GM18505 (cell line): Measurements from ENCODE around the gene INPP4B.

Experiments used
- ATAC-seq: cut with Tn5 transposase; IDR thresholded peaks from one replicate; pipeline ENCODE4 v1.9.1; 2021; ENCODE audit not compliant: unreplicated experiment
- POLR2A ChIP-seq: IDR thresholded peaks from 4 replicates; pipeline ENCODE4 v1.6.1; 2011; ENCODE audit warnings: borderline replicate concordance; ENCODE audit not compliant: insufficient read depth, insufficient read length; ENCODE audit errors: extremely low read depth

Gene INPP4B

DNA sequence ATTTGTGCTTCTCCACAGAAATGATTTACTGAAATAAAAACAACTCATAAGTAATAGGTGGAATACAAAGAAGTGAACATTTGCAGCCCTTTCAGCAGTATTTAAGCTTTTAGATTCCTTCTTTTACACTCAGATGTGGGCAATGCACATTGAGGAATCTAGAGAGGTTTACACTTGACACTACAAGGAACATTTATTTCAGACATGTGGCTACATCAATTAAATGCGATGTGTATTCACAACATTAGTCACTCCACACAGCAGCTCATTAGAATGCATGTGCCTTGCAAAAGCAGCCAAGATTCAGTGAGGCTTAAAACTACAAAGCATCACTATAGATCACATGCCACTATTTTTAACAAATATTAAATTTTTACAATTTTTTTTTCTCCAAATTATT lies 480.7 kb downstream of the INPP4B start:
- TF ChIP-seq POLR2A, result no peak
- no peak for ATAC-seq

DNA sequence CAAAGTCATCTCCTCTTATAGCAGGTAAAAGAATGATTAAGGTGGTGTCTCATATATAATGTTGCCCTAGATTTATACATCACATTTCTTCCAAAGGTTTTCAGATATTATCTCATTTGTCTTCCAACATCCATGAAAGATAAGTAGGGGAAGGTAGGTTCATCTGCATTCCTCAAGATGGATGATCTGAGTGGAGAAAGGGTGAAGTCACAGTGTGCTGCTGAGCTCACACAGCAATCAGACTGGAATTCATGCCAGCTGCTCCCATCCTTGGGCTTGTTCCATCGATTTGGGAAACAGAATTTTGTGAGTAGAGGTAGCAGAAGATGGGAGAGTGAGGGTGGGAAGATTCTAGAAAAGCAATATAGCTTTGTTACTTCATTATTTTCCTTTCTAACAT lies 482.4 kb downstream of the INPP4B start:
- TF ChIP-seq POLR2A, result no peak
- ATAC-seq, result no peak

DNA sequence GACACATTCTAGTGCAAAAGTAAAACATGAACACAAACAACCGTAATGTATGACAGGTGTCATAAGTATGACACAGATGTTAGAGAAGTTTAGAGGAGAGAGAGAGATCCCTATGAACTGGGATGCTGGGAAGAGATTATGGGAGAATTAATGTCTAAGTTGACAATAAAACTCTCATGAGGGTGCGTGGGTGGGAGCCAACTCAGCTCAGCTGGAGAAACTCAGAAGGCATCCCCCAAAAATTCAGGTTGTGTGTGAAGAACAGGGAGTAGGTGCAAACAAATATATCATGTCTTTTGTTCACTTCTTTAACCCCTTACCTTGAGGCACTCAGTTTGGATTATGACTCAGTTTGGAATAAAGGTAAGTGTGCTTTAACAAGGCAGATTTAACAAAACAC lies 484.1 kb downstream of the INPP4B start:
- no peak for ATAC-seq
- TF ChIP-seq POLR2A, result no peak

DNA sequence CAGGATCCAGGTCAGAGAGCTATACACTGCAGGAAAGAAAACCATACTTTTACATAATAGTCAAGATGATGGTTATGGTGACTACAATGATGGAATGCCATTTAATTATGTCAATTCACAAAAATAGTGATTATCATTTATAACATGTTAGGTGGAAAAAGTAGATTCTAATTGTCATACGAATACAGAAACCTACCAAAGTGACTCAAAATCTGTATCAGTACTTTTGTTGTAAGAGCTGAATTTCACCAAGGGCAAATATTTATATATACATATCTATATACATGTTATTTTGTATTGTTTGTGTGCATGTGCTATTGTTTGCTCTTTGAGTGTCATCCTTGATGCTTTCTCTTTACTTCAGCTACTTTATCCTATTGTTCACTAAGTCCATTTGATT lies 485.4 kb downstream of the INPP4B start:
- TF ChIP-seq POLR2A, result no peak
- ATAC-seq, result no peak

DNA sequence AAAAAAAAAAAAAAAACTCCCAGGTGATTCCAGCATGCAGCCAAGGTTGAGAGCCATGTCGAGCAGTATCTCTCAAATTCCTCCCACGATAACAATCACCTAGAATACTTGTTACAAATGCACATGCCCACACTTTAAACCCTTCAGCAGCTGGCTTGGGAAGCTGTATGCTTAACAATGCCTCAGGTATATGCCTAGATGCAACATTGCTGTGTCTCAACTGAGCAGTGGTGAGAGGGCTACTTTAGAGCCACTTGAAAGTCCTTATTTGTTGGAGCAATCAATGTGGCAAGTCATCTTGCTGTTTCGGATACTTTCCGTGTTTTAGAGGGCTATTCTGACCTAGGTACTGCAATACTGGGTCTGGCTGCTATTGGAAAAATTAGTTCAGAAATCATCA lies 487.4 kb downstream of the INPP4B start:
- TF ChIP-seq POLR2A, result no peak
- no peak for ATAC-seq

GRCh38 chr4:142356801-142357200 lies 489.3 kb downstream of the INPP4B start:
- no peak for TF ChIP-seq POLR2A
- no peak for ATAC-seq

- no peak for TF ChIP-seq POLR2A
- ATAC-seq, result no peak
Measured at GRCh38 chr4:142356118-142356759, 489.9 kb downstream of the INPP4B start.

- no peak for ATAC-seq
- no peak for TF ChIP-seq POLR2A
Measured at GRCh38 chr4:142355421-142355930, 490.6 kb downstream of the INPP4B start.

- ATAC-seq, result no peak
- no peak for TF ChIP-seq POLR2A
Measured at GRCh38 chr4:142354794-142355420, 491.2 kb downstream of the INPP4B start.

DNA sequence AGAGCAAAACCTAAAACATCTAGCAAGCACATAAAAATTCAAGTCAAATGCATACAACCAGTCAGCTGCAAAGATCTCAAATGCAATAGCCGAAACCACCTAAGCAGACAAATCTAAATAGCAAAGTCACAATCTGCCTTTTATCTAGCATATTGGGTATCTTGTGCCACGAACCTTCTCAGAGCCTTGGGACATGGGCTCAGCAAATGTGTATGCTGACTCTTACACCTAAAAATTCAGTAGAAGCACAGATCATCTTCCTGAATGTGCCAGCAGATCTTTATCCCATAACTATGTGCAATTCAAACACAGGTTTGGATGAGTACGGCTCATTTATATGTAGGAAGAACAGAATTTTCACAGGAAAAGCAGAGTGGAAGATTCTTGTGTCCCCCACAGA lies 492.1 kb downstream of the INPP4B start:
- ATAC-seq, result no peak
- no peak for TF ChIP-seq POLR2A

GRCh38 chr4:142353149-142353738 lies 492.9 kb downstream of the INPP4B start:
- TF ChIP-seq POLR2A, result no peak
- ATAC-seq, result no peak

GRCh38 chr4:142352712-142353111 lies 493.4 kb downstream of the INPP4B start:
- TF ChIP-seq POLR2A, result no peak
- ATAC-seq, result no peak

- no peak for ATAC-seq
Measured at GRCh38 chr4:142351958-142352357, 494.1 kb downstream of the INPP4B start.

GRCh38 chr4:142350871-142351270 lies 495.2 kb downstream of the INPP4B start:
- no peak for TF ChIP-seq POLR2A
- no peak for ATAC-seq

More at GRCh38 chr4:142351958-142352357, 494.1 kb downstream of the INPP4B start:
- no peak for TF ChIP-seq POLR2A

GRCh38 chr4:142348613-142349021 lies 497.5 kb downstream of the INPP4B start:
- TF ChIP-seq POLR2A, result no peak

GRCh38 chr4:142347241-142347640 lies 498.9 kb downstream of the INPP4B start:
- no peak for TF ChIP-seq POLR2A
- no peak for ATAC-seq

More at GRCh38 chr4:142348613-142349021, 497.5 kb downstream of the INPP4B start:
- ATAC-seq, result no peak
